Fibroblast of the aortic adventitia (primary cell): ENCODE results near the gene TBL1X. TPM values are rescaled to one million over a fixed set of nuclear protein-coding genes. Genes with fewer than 3 reads are reported as not detected.
"Not testable (repeated sequence)": the region's sequence is repeated elsewhere in the genome, so short reads cannot be mapped to it uniquely, and the experiment has no call there.

Experiments
- DNase-seq: peaks from one replicate; pipeline ENCODE4 v3.0.0-alpha.2; 2010; ENCODE audit warnings: low read depth
- H3K4me3 ChIP-seq: 2 replicates; pipeline ENCODE4 v1.5.1; 2011; ENCODE audit warnings: low read depth, mild to moderate bottlenecking, control low read depth, low read length, moderate library complexity
- total RNA-seq: library from RNA; depleted of rRNA; stranded (reverse); fragments of >200 nt; gene quantifications from 2 replicates; pipeline ENCODE4 v1.2.3, GENCODE V29; 2012; ENCODE audit warnings: low replicate concordance
- TF ChIP-seq, protein P1 (sequence below): IDR thresholded peaks from 2 replicates; pipeline ENCODE4 v1.5.1; 2011; ENCODE audit warnings: mild to moderate bottlenecking, low read length, control low read depth, inconsistent platforms; ENCODE audit not compliant: insufficient read depth

Gene TBL1X
- total RNA-seq, 1 donor, result 15.6 TPM

DNA sequence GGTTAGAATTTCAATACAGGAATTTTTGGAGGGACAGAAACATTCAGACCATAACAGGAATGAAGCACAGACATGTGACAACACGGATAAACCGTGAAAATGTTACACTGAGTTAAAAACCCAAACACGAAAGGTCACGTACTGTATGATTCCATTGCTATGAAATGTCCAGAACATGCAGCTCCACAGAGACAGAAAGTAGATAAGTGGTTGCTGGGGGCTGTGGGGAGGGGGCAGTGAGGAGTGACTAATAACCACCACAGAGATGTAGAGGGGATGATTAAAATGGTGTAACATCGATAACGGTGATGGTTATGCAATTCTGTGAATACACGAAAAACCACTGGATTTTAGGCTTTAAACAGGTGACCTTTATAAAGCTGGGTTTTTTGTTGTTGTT lies 292.5 kb downstream of the TBL1X start:
- no peak for DNase-seq
- H3K4me3 ChIP-seq, result no peak overlapping the region
- TF ChIP-seq, protein P1, sequence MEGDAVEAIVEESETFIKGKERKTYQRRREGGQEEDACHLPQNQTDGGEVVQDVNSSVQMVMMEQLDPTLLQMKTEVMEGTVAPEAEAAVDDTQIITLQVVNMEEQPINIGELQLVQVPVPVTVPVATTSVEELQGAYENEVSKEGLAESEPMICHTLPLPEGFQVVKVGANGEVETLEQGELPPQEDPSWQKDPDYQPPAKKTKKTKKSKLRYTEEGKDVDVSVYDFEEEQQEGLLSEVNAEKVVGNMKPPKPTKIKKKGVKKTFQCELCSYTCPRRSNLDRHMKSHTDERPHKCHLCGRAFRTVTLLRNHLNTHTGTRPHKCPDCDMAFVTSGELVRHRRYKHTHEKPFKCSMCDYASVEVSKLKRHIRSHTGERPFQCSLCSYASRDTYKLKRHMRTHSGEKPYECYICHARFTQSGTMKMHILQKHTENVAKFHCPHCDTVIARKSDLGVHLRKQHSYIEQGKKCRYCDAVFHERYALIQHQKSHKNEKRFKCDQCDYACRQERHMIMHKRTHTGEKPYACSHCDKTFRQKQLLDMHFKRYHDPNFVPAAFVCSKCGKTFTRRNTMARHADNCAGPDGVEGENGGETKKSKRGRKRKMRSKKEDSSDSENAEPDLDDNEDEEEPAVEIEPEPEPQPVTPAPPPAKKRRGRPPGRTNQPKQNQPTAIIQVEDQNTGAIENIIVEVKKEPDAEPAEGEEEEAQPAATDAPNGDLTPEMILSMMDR, result no peak

DNA sequence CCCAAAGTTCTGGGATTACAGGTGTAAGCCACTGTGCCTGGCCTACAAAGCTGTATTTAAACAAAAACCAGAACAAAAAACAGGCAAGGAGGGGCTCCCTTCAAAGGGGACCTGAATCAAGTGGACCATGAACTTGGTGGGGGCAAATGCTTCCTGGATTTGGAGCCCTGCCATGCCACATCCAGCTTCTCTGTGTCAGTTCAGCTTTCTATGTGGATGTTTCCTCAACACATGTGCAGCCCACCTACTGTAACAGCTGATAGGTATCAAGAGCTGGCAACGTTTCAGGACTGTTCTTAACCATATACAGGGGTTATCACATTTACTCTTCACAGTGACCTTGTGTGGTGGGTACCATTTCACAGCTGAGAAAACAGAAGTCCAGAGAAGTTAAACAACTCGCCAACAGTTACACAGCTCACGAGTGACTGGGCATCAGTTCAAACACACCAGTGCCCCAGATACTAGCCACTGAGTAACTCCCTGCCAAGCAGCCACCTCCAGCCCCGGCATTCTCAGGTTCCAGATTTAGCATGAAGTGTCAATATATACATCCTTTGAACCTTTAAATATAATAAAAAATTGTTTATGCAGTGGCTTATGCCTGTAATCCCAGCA lies 293.3 kb downstream of the TBL1X start:
- TF ChIP-seq, protein P1, result no peak
- no peak overlapping the region for H3K4me3 ChIP-seq
- DNase-seq, result no peak

DNA sequence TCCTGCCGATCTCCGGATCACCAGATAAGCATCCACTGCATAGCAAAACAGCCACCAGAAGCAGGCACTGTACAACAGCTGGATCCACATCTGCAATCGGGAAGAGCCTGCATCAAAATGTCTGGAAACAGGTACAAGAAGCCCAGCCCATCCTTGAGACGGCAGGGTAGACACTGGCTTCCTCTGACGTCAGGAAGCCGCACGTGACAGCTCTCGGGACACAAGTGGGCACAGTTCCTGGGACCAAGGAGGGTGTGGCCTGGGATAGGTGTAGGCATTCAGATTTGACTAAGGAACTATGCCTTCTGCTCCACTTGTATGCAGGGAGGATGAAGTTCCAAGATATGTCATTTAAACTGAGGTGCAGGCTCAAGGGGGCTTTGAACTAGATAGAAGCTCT lies 294.5 kb downstream of the TBL1X start:
- H3K4me3 ChIP-seq, result no peak overlapping the region
- TF ChIP-seq, protein P1, result no peak
- no peak for DNase-seq

DNA sequence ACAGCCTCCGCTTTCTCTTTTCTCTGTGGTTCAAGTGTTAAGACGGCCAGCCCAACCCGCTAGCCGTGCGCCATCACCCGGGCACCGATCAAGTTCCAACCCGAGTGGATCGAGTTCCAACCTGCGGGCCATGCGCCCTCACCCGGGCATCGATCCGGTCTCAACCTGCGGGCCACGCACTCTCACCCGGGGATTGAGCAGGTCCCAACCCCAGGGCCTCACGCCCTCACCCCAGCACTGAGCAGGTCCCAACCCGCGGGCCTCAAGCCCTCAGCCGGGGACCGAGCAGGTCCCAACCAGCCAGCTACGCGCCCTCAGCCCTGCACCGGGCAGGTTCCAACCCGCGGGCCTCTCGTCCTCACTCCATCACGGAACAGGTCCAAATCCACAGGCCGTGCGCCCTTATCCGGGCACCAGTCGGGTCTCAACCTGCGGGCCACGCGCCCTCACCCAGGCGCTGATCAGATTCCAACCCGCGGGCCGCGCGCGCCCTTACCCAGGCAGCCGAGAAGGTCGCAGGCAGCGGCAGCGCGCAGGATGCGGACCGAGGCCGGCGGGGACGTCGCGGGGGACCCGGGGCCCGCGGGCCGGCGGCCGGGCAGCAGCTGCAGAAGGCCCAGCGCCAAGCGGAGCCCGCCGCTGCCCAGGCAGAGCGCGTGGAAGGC lies 300.3 kb downstream of the TBL1X start:
- TF ChIP-seq, protein P1, result no peak
- DNase-seq, result no peak
- H3K4me3 ChIP-seq, result no peak overlapping the region

DNA sequence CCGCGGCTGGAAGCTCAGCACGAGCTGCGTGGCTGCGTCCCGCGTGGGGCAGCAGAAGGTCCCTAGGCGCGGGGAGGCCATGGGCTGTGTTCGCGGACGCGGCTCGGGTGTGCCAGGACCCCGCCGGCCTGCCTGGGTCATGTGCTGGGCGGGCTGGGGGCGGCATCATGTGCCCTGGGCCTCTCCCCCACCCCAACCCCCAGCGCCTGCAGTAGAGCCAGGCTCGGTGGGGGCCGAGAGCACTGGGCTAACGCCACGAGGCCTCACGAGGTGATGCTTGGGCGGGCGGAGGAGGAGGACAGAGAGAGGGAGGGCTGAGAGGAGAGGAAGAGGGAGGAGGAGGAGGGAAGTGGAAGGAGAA lies 300.9 kb downstream of the TBL1X start, which contains the start of gene GPR143:
TSS of gene GPR143 (minus strand) at position 111 of the 361 bp plus-strand sequence. CDS start at position 81, 30 bp downstream.
- TF ChIP-seq, protein P1, result no peak
- DNase-seq, result no peak
- H3K4me3 ChIP-seq, result no peak within 1 kb of the TSS

DNA sequence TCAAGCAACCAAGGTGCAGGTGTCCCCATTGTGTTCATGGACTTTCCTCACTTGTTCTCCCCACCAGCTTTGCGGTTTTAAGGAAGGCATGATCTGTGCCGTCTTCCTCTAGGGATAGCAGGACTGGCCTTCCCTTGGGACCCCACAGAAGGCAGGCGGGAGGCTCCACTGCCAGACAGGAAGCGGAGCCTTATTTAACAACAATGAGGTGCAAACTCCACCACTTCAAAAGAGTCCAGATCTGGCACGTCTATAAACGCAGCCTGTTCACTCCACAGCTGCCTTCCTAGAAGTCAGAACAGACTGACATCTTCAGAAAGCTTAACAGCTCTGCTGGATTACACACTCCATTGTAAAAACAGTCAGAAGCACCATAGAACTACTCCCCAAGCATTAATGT lies 302.5 kb downstream of the TBL1X start:
- no peak for DNase-seq
- no peak overlapping the region for H3K4me3 ChIP-seq
- TF ChIP-seq, protein P1, result no peak

DNA sequence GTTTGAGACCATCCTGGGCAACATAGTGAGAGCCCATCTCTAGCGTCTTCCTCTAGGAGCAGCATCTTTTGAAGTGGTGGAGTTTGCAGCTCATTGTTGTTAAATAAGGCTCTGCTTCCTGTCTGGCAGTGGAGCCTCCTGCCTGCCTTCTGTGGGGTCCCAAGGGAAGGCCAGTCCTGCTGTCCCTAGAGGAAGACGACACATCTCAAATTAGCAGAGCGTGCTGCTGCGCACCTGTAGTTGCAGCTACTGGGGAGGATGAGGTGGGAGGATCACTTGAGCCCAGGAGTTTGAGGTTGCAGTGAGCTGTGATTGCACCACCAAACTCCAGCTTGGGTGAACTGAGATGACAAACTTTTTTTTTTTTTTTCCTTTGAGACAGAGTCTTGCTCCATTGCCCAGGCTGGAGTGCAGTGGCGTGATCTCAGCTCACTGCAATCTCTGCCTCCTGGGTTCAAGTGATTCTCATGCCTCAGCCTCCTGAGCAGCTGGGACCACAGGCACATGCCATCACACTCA lies 303.5 kb downstream of the TBL1X start:
- not testable (repeated sequence) for H3K4me3 ChIP-seq, DNase-seq
